Middle frontal gyrus (tissue), 1 donor: ENCODE measurements around the gene NAT16.
"Not testable (repeated sequence)": the region's sequence is repeated elsewhere in the genome, so short reads cannot be mapped to it uniquely, and the experiment has no call there.

ENCODE experiments used
- DNase-seq: peaks from one replicate; pipeline ENCODE4 v3.0.0-alpha.2; 2015; ENCODE audit warnings: low spot score; ENCODE audit errors: extremely low spot score

Gene NAT16

DNA sequence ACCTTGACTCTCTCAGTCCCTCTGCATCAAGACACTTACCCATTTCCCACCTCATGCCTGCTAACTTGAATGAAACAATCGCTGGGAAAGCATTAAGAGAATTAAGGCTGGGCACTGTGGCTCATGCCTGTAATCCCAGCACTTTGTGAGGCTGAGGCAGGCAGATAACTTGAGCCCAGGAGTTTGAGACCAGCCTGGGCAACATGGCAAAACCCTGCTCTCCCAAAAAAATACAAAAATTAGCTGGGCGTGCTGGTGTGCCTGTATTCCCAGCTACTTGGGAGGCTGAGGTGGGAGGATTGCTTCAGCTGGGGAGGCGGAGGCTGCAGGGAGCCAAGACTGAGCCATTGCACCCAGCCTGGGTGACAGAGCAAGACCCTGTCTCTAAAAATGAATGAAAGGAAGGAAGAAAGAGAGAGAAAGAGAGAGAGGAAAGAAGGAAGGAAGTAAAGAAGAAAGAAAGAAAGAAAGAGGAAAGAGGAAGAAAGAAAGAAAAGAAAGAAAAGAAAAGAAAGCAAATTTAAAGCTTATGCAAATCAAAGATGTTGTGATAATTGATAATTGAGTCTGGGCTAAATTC is 52.5 kb downstream of the NAT16 start:
- DNase-seq: no peak

GRCh38 chr7:101126651-101127459 is 53.2 kb downstream of the NAT16 start, which contains the start of gene SERPINE1:
Gene SERPINE1 (plus strand): TSS chr7:101127104. CDS start chr7:101128394, 1,290 bp downstream.
- no peak for DNase-seq

DNA sequence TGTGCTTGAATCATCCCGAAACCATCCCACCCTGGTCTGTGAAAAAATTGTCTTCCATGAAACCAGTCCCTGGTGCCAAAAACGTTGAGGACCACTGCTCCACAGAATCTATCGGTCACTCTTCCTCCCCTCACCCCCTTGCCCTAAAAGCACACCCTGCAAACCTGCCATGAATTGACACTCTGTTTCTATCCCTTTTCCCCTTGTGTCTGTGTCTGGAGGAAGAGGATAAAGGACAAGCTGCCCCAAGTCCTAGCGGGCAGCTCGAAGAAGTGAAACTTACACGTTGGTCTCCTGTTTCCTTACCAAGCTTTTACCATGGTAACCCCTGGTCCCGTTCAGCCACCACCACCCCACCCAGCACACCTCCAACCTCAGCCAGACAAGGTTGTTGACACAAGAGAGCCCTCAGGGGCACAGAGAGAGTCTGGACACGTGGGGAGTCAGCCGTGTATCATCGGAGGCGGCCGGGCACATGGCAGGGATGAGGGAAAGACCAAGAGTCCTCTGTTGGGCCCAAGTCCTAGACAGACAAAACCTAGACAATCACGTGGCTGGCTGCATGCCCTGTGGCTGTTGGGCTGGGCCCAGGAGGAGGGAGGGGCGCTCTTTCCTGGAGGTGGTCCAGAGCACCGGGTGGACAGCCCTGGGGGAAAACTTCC is 54.0 kb downstream of the NAT16 start:
- no peak for DNase-seq

- no peak for DNase-seq
These were observed 55.6 kb downstream of the NAT16 start for GRCh38 chr7:101124376-101125056.

DNA sequence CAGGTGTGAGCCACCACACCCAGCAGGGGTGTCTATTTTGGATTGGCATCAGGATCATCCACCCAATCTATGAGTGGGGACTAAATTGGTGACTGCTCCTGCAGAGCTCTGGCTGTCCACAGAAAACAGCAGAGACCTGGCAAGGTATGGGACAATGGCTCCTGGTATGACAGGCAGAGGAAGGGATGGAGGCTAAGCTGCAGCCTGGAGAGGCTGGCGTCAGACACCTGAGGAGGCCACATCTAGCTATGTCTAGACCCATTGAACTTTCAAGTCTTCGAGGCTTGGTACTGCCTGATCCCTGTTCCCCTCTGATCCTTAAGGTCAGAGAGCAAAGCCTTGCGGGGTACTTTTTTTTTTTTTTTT is 56.4 kb downstream of the NAT16 start:
- DNase-seq: no peak

DNA sequence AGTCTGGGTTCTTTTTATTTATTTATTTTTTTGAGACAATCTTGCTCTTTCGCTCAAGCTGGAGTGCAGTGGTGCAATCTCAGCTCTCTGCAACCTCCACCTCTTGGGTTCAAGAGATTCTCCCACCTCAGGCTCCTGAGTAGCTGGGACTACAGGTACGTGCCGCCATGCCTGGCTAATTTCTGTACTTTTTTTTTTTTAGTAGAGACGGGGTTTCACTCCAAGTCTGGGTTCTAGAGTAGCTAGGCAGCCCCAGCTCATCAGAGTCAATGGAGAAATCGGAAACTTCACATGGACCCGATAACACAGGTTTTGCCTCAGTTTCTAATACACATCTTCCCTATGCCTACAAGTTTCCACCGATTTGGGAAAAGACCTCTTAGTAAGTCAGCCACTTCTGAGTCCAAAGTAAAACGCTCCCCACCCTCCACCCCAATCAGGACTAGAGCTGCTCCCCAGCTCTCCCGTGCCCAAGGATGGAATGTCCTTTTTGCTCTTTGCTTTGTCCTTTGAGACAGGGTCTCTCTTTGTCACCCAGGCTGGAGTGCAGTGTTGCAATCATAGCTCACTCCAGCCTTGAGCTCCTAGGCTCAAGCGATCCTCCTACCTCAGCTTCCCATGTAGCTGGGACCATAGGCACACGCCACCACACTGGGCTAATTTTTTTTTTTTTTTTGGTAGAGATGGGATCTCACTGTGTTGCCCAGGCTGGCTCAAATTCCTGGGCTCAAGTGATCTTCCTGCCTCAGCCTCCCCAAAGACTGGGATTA is 57.0 kb downstream of the NAT16 start:
- DNase-seq: no peak

DNA sequence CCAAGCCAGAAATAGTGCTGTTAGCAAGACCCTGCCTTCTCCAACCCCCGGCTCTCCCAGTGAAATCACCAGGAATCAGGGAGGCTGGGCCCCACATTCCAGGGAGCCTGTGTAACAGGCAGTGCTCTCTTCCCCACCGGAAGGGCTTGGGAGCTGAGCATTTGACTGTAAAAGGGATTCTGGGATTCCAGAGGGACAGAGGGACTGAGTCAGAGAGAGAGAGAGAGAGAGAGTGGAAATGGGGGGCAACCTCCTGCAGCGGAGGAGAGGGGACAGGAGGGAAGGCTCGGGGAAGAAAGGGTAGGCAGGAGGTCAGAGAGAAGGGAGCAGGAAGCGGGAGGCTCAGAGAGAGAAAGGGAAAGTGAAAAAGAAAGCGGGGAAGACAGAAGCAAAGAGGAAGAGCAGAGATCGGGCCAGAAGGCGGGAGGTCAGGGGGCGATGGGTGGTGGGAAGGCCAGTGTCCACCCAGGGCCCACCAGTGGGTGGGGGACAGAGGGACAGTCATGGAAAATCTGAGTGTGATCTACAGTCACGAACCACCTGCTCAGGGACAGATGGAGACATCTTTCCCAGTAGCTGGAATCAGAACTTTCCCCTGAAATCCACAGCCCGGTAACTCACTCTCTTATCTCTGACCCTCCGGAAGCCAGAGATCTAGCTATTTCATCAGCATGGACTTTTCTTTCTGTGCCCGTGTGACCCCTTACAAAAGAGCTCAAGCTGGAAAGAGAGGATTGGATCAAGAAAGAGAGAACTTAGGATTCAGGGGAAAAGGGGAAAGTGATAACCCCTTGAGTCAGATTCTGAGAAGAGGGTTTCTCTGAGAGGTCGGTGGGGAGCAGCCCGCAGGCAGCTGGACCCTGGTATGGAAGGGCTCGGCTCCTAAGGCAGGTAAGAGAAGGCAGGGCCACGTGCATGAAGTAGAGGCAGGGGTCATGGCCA is 57.8 kb downstream of the NAT16 start:
- DNase-seq: no peak

DNA sequence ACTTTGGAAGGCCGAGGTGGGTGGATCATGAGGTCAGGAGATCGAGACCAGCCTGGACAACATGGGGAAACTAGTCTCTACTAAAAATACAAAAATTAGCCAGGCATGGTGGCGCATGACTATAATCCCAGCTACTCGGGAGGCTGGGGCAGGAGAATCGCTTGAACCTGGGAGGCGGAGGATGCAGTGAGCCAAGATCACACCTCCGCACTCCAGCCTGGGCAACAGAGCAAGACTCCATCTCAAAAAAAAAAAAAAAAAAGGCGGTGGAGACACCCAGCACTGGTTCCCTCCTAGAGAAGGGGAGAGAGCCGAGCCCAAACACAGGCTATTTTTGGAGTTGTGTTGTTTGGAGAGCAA is 58.5 kb downstream of the NAT16 start:
- not testable (repeated sequence) for DNase-seq
